ENCODE measurements around the gene ABLIM2.

DNA sequence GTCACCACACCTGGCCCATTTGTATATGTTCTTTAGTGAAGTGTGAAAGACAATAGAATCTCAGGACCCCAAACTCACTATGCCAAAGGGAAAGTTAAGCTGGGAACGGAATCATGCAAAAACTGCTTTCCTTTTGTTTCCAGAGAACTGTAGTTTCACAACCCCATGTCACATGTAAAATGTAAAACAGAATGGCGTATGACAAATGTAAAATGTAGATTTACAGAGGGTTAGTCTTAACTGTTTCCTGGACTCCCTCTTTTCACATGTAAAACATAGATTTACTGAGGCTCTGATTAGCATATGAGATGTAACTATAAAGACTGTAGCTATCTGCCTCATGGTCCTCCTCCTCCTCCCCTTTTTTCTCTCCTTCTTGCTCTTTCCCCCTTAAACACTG is 66.3 kb downstream of the ABLIM2 start:
- TF ChIP-seq, protein P1, sequence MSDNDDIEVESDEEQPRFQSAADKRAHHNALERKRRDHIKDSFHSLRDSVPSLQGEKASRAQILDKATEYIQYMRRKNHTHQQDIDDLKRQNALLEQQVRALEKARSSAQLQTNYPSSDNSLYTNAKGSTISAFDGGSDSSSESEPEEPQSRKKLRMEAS (IDR thresholded peaks at IDR 0.05) = no peak
- TF ChIP-seq SP1 (IDR thresholded peaks at IDR 0.05; ENCODE audit: low read depth) = no peak
- no peak for TF ChIP-seq POLR2AphosphoS5 (IDR thresholded peaks at IDR 0.05; ENCODE audit: low read depth, low read length)
- TF ChIP-seq YY1 (IDR thresholded peaks at IDR 0.05; ENCODE audit: extremely low read depth, insufficient replicate concordance, low read depth, low read length) = no peak
- TF ChIP-seq, protein P2, sequence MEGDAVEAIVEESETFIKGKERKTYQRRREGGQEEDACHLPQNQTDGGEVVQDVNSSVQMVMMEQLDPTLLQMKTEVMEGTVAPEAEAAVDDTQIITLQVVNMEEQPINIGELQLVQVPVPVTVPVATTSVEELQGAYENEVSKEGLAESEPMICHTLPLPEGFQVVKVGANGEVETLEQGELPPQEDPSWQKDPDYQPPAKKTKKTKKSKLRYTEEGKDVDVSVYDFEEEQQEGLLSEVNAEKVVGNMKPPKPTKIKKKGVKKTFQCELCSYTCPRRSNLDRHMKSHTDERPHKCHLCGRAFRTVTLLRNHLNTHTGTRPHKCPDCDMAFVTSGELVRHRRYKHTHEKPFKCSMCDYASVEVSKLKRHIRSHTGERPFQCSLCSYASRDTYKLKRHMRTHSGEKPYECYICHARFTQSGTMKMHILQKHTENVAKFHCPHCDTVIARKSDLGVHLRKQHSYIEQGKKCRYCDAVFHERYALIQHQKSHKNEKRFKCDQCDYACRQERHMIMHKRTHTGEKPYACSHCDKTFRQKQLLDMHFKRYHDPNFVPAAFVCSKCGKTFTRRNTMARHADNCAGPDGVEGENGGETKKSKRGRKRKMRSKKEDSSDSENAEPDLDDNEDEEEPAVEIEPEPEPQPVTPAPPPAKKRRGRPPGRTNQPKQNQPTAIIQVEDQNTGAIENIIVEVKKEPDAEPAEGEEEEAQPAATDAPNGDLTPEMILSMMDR (IDR thresholded peaks at IDR 0.05 in 2 of 3, conservative IDR thresholded peaks at IDR 0.05 in 1 of 3; ENCODE audit: borderline replicate concordance in 1 of 3, insufficient read depth in 1 of 3, low read depth in 2 of 3, low read length in 2 of 3) = no peak
- TF ChIP-seq POLR2A (IDR thresholded peaks at IDR 0.05; ENCODE audit: borderline replicate concordance, extremely low read depth, insufficient read depth, insufficient read length) = no peak
- TF ChIP-seq ZFX (IDR thresholded peaks at IDR 0.05) = no peak
